ENCODE measurements around the gene EN2.

EN2 gene

GRCh38 chr7:155414547-155415492 lies 43.1 kb upstream of the EN2 start:
- no peak overlapping the region for H3K27ac ChIP-seq
- TF ChIP-seq CTCF (conservative IDR thresholded peaks at IDR 0.05), result no peak

GRCh38 chr7:155416646-155417380 lies 41.1 kb upstream of the EN2 start:
- TF ChIP-seq CTCF (conservative IDR thresholded peaks at IDR 0.05), result no peak

GRCh38 chr7:155418304-155418703 lies 39.6 kb upstream of the EN2 start:
- no peak for TF ChIP-seq CTCF (conservative IDR thresholded peaks at IDR 0.05)
- no peak overlapping the region for H3K27ac ChIP-seq

More at GRCh38 chr7:155416646-155417380, 41.1 kb upstream of the EN2 start:
- H3K27ac ChIP-seq, result no peak overlapping the region

GRCh38 chr7:155418941-155419755 lies 38.8 kb upstream of the EN2 start:
- no peak overlapping the region for H3K27ac ChIP-seq
- TF ChIP-seq CTCF (conservative IDR thresholded peaks at IDR 0.05), result no peak

- no peak for TF ChIP-seq CTCF (conservative IDR thresholded peaks at IDR 0.05)
Observed at GRCh38 chr7:155420116-155420515, 37.8 kb upstream of the EN2 start.

GRCh38 chr7:155422151-155422550 lies 35.8 kb upstream of the EN2 start:
- no peak for TF ChIP-seq CTCF (conservative IDR thresholded peaks at IDR 0.05)
- no peak overlapping the region for H3K27ac ChIP-seq

More at GRCh38 chr7:155420116-155420515, 37.8 kb upstream of the EN2 start:
- H3K27ac ChIP-seq, result no peak overlapping the region

Measured in VCaP (cell line).